Mesendoderm (in vitro differentiated cells): ENCODE measurements around the gene STAB2.

ENCODE experiments used
- DNase-seq: peaks from one replicate; pipeline ENCODE4 v3.0.0; 2013
- H2AK5ac ChIP-seq: 2 replicates; pipeline ENCODE4 v1.6.1; 2013; ENCODE audit warnings: low read length, inconsistent platforms
- H2BK120ac ChIP-seq: 2 replicates; pipeline ENCODE4 v1.6.1; 2013; ENCODE audit warnings: low read depth, mild to moderate bottlenecking, low read length, moderate library complexity, mixed read lengths
- H2BK15ac ChIP-seq: replicated peaks from 2 replicates; pipeline ENCODE4 v1.6.1; 2013; ENCODE audit warnings: low read depth, mild to moderate bottlenecking, moderate library complexity
- H2BK5ac ChIP-seq: 2 replicates; pipeline ENCODE4 v1.6.1; 2013; ENCODE audit warnings: low read length, inconsistent platforms
- H3K18ac ChIP-seq: 2 replicates; pipeline ENCODE4 v1.6.1; 2013; ENCODE audit warnings: mild to moderate bottlenecking, low read length, mixed read lengths
- H3K23ac ChIP-seq: one replicate; pipeline ENCODE4 v1.6.1; 2013; ENCODE audit warnings: low read length
- H3K27ac ChIP-seq: 2 replicates; pipeline ENCODE4 v1.5.1; 2013; ENCODE audit warnings: low read depth, mild to moderate bottlenecking, inconsistent platforms, low read length, moderate library complexity
- H3K27me3 ChIP-seq: 2 replicates; pipeline ENCODE4 v1.6.1; 2013; ENCODE audit warnings: low read length, control low read depth, mild to moderate bottlenecking, inconsistent platforms; ENCODE audit not compliant: insufficient read depth, poor library complexity
- H3K36me3 ChIP-seq: 2 replicates; pipeline ENCODE4 v1.6.1; 2013; ENCODE audit warnings: low read length, inconsistent platforms; ENCODE audit not compliant: control insufficient read depth, insufficient read depth
- H3K4ac ChIP-seq: one replicate; pipeline ENCODE4 v1.6.1; 2013; ENCODE audit warnings: low read depth, mild to moderate bottlenecking, low read length, moderate library complexity
- H3K4me1 ChIP-seq: 2 replicates; pipeline ENCODE4 v1.6.1; 2013; ENCODE audit warnings: low read depth, low read length, inconsistent platforms; ENCODE audit not compliant: control insufficient read depth
- H3K4me2 ChIP-seq: 2 replicates; pipeline ENCODE4 v1.6.1; 2013; ENCODE audit warnings: low read length
- H3K4me3 ChIP-seq: 2 replicates; pipeline ENCODE4 v1.5.1; 2013; ENCODE audit warnings: mild to moderate bottlenecking, low read length
- H3K56ac ChIP-seq: one replicate; pipeline ENCODE4 v1.6.1; 2013; ENCODE audit warnings: low read length
- H3K79me1 ChIP-seq: 2 replicates; pipeline ENCODE4 v1.6.1; 2013; ENCODE audit warnings: low read length, inconsistent platforms
- H3K79me2 ChIP-seq: 2 replicates; pipeline ENCODE4 v1.6.1; 2013; ENCODE audit warnings: mild to moderate bottlenecking, low read length; ENCODE audit not compliant: control insufficient read depth, insufficient read depth
- H3K9ac ChIP-seq: 2 replicates; pipeline ENCODE4 v1.6.1; 2013; ENCODE audit warnings: low read length, inconsistent platforms
- H4K5ac ChIP-seq: one replicate; pipeline ENCODE4 v1.6.1; 2013; ENCODE audit warnings: low read length
- H4K8ac ChIP-seq: one replicate; pipeline ENCODE4 v1.6.1; 2013; ENCODE audit warnings: low read depth, mild to moderate bottlenecking, control low read depth, low read length, moderate library complexity
- WGBS: extraction: QIAGEN DNeasy Blood & Tissue Kit; methylation state at CpG from one replicate; pipeline ENCODE4 v1.1.7; 2013; ENCODE audit warnings: low lambda C conversion rate, missing lambda C conversion rate; ENCODE audit not compliant: insufficient coverage; ENCODE audit errors: extremely low coverage; 5-methylcytosine and 5-hydroxymethylcytosine counted together

Gene STAB2

DNA sequence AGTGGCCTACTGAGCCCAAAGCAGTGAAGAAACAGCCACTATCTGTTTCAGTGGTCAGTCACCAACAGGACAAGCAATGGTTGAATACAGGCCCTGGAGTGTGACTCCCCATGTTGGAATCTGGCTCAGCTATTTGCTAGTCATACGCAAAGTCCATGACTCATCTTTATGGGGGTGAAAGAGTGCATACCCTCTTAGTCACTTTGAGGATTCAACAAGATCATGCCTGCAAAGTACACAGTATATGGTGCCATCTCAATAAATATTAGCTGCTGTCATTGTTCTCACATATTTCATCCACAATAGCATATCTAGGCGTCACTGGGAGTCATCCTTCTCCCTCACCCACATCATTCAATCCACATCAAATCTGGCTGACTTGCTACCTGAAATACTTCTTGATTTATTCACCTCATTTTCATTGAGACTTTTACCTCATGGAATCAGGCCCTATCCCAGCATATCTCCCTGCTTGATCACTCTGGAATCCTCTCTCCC lies 26.4 kb upstream of the STAB2 start:
- Histone ChIP-seq H2BK15ac (no peak overlapping the region), H2AK5ac (no peak overlapping the region), H3K56ac (no peak overlapping the region), H2BK5ac (no peak overlapping the region), H3K23ac (no peak overlapping the region), H4K8ac (no peak overlapping the region), H3K4me1 (no peaks in the 10 kb centered on the region), H3K4ac (no peak overlapping the region), H2BK120ac (no peak overlapping the region), H3K27ac (no peak overlapping the region), H3K36me3 (no peaks in the 10 kb centered on the region), H3K79me2 (no peaks in the 10 kb centered on the region), H4K5ac (no peak overlapping the region), H3K9ac (no peak overlapping the region), H3K27me3 (no peaks in the 10 kb centered on the region), H3K18ac (no peak overlapping the region), H3K4me3 (no peak overlapping the region), H3K4me2 (no peak overlapping the region), H3K79me1 (no peaks in the 10 kb centered on the region)
- peak; percentile 86 for DNase-seq
- no CpG with 5 or more reads among the region's 2 CpGs for WGBS

DNA sequence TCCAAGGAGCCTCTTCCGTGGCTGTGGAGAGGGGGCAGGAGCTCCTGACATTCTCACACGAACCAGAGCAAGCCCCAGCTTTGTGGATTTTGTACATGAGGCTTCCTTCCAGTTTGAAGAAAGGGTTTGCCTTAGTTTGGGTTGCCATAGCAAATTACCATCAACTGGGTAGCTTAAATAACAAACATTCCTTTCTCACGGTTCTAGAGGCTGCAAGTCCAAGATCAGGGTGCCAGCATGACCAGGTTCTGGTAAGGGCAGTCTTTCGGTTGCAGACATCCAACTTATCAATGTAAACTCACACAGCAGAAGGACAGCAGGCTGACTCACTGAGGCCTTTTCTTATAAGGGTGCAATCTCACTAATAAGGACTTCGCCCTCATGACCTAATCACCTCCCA lies 25.9 kb upstream of the STAB2 start:
- no peaks in the 10 kb centered on the region for H3K4me1 ChIP-seq
- H2BK5ac ChIP-seq, result no peak overlapping the region
- no peaks in the 10 kb centered on the region for H3K79me1 ChIP-seq

GRCh38 chr12:103566398-103566797 lies 20.7 kb upstream of the STAB2 start:
- Histone ChIP-seq H3K23ac (no peak overlapping the region), H3K9ac (no peak overlapping the region), H3K18ac (no peak overlapping the region), H3K4ac (no peak overlapping the region), H3K79me1 (no peaks in the 10 kb centered on the region), H3K27me3 (no peaks in the 10 kb centered on the region), H3K36me3 (no peaks in the 10 kb centered on the region), H3K4me3 (no peak overlapping the region), H4K5ac (no peak overlapping the region), H3K56ac (no peak overlapping the region), H2AK5ac (no peak overlapping the region), H3K4me1 (no peaks in the 10 kb centered on the region), H2BK120ac (no peak overlapping the region), H2BK15ac (no peak overlapping the region), H4K8ac (no peak overlapping the region), H2BK5ac (no peak overlapping the region), H3K4me2 (no peak overlapping the region), H3K27ac (no peak overlapping the region), H3K79me2 (no peaks in the 10 kb centered on the region)
- no peak for DNase-seq
- no CpG with 5 or more reads among the region's 1 CpG for WGBS

More for the DNA sequence above, 25.9 kb upstream of the STAB2 start:
- H2AK5ac ChIP-seq, result no peak overlapping the region
- H3K23ac ChIP-seq, result no peak overlapping the region
- no peak overlapping the region for H2BK15ac ChIP-seq
- WGBS, result no CpG with 5 or more reads among the region's 5 CpGs
- H4K8ac ChIP-seq, result no peak overlapping the region
- H3K27me3 ChIP-seq, result no peaks in the 10 kb centered on the region
- H3K4me2 ChIP-seq, result no peak overlapping the region
- no peak overlapping the region for H3K9ac ChIP-seq
- H3K56ac ChIP-seq, result no peak overlapping the region
- no peak overlapping the region for H2BK120ac ChIP-seq
- H4K5ac ChIP-seq, result no peak overlapping the region
- peak; percentile 37 for DNase-seq
- H3K4me3 ChIP-seq, result no peak overlapping the region
- no peak overlapping the region for H3K27ac ChIP-seq
- no peak overlapping the region for H3K18ac ChIP-seq
- H3K79me2 ChIP-seq, result no peaks in the 10 kb centered on the region
- H3K36me3 ChIP-seq, result no peaks in the 10 kb centered on the region
- H3K4ac ChIP-seq, result no peak overlapping the region

GRCh38 chr12:103569278-103569677 lies 17.8 kb upstream of the STAB2 start:
- no CpG with 5 or more reads among the region's 1 CpG for WGBS

GRCh38 chr12:103571286-103571685 lies 15.8 kb upstream of the STAB2 start:
- Histone ChIP-seq H3K27ac (no peak overlapping the region), H3K56ac (no peak overlapping the region), H3K4me1 (no peaks in the 10 kb centered on the region), H2BK120ac (no peak overlapping the region), H3K79me1 (no peaks in the 10 kb centered on the region), H3K4me2 (peak overlapping the region; percentile 16), H3K9ac (peak overlapping the region; percentile 22), H4K5ac (no peak overlapping the region), H2AK5ac (no peak overlapping the region), H4K8ac (no peak overlapping the region), H3K79me2 (no peaks in the 10 kb centered on the region), H2BK15ac (no peak overlapping the region), H2BK5ac (no peak overlapping the region), H3K23ac (no peak overlapping the region), H3K36me3 (no peaks in the 10 kb centered on the region), H3K18ac (no peak overlapping the region), H3K27me3 (no peaks in the 10 kb centered on the region), H3K4me3 (no peak overlapping the region), H3K4ac (no peak overlapping the region)
- WGBS, result no CpG with 5 or more reads among the region's 18 CpGs
- DNase-seq, result peak; percentile 72

More at GRCh38 chr12:103569278-103569677, 17.8 kb upstream of the STAB2 start:
- Histone ChIP-seq H3K27ac (no peak overlapping the region), H3K79me1 (no peaks in the 10 kb centered on the region), H3K4me1 (no peaks in the 10 kb centered on the region), H2BK15ac (no peak overlapping the region), H3K4ac (no peak overlapping the region), H4K5ac (no peak overlapping the region), H3K4me2 (no peak overlapping the region), H2BK5ac (no peak overlapping the region), H3K36me3 (no peaks in the 10 kb centered on the region), H3K18ac (no peak overlapping the region), H3K9ac (no peak overlapping the region), H2BK120ac (no peak overlapping the region), H3K27me3 (no peaks in the 10 kb centered on the region), H3K4me3 (no peak overlapping the region), H3K23ac (no peak overlapping the region), H2AK5ac (no peak overlapping the region), H3K56ac (no peak overlapping the region), H3K79me2 (no peaks in the 10 kb centered on the region), H4K8ac (no peak overlapping the region)
- DNase-seq, result no peak

DNA sequence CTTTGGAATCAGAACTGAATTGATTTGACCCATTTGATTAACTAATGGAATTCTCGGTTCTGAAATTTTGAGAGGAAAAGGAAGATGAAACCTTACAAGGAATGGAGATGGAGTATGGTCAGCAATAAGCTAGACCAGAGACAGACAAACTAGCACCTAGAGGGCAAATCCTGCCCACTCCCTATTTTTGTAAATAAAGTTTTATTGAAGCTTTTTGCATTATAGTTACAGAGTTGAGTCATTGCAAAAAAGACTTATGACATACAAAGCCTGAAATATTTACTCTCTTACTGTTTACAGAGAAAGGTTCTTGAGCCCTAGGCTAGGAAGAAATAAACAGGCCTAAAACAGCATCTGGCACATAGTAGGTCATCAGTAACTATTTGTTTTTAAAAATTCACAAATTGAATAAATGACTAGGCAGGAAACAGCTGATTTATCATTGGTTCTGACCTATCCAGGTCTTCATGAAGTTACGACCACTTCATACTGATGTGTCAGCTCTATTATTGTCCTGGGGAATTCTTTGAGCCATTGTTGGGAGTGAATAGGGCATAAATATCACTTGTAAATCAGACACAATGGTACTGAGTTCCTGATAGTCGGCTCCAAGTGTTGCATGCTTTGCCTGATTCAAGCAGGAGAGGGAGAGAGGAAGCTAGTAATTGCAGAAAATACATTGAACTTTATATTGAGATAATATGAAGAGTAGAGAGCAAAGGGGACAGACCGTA lies 14.6 kb upstream of the STAB2 start:
- H3K4me1 ChIP-seq, result no peaks in the 10 kb centered on the region

More for the DNA sequence above, 14.6 kb upstream of the STAB2 start:
- no peaks in the 10 kb centered on the region for H3K36me3 ChIP-seq
- no peak for DNase-seq
- no peak overlapping the region for H3K18ac ChIP-seq
- no peak overlapping the region for H3K27ac ChIP-seq
- no peak overlapping the region for H3K4ac ChIP-seq
- H3K27me3 ChIP-seq, result no peaks in the 10 kb centered on the region
- H3K79me1 ChIP-seq, result no peaks in the 10 kb centered on the region
- no peak overlapping the region for H2AK5ac ChIP-seq
- H3K56ac ChIP-seq, result no peak overlapping the region
- no peak overlapping the region for H3K23ac ChIP-seq
- no peak overlapping the region for H2BK5ac ChIP-seq
- H4K5ac ChIP-seq, result no peak overlapping the region
- no peaks in the 10 kb centered on the region for H3K79me2 ChIP-seq
- no peak overlapping the region for H3K9ac ChIP-seq
- no CpG with 5 or more reads among the region's 4 CpGs for WGBS
- H2BK15ac ChIP-seq, result no peak overlapping the region
- no peak overlapping the region for H3K4me3 ChIP-seq
- H3K4me2 ChIP-seq, result no peak overlapping the region
- no peak overlapping the region for H4K8ac ChIP-seq
- no peak overlapping the region for H2BK120ac ChIP-seq
